Upper lobe of right lung (tissue), 1 donor: ENCODE measurements around the gene HOXA7. TPM values are rescaled to one million over a fixed set of nuclear protein-coding genes. Genes with fewer than 3 reads are reported as not detected.

Source experiments
- ATAC-seq: fragments of 200-7000 bp; cut with Tn5 transposase; one replicate; pipeline ENCODE4 v1.9.1; 2020; ENCODE audit warnings: mild to moderate bottlenecking, moderate library complexity
- DNase-seq: peaks from one replicate; pipeline ENCODE4 v3.0.0-alpha.2; 2020
- H3K27ac ChIP-seq: fragments of 200-600 bp; one replicate; pipeline ENCODE4 v1.8.0; 2022
- H3K27me3 ChIP-seq: fragments of 200-600 bp; one replicate; pipeline ENCODE4 v1.8.0; 2022; ENCODE audit warnings: mild to moderate bottlenecking
- H3K36me3 ChIP-seq: fragments of 200-600 bp; one replicate; pipeline ENCODE4 v1.8.0; 2022
- H3K4me1 ChIP-seq: fragments of 200-600 bp; one replicate; pipeline ENCODE4 v1.8.0; 2022
- H3K4me3 ChIP-seq: fragments of 200-600 bp; one replicate; pipeline ENCODE4 v1.8.0; 2022; ENCODE audit warnings: mild to moderate bottlenecking
- H3K9me3 ChIP-seq: fragments of 200-600 bp; one replicate; pipeline ENCODE4 v1.8.0; 2022
- CTCF ChIP-seq: fragments of 200-600 bp; IDR thresholded peaks from one replicate; pipeline ENCODE4 v1.8.0; 2022; ENCODE audit warnings: antibody characterized with exemption
- intact Hi-C: fragments of 100-400 bp; cut with DNase I; formaldehyde crosslinking; loops from one replicate; pipeline ENCODE4 v1.11.0; 2022
- total RNA-seq: library from RNA; stranded (reverse); fragmentation: NEBNext Ultra II Directional; extraction: Animal tissue kit (Norgen Biotek cat#: 25700); gene quantifications from one replicate; pipeline ENCODE4 v1.2.1, GENCODE V29; 2021
- donor health status: DM: no; HTN: yes; CAD: no; lungs with severe emphysema.

Gene HOXA7
- total RNA-seq, 1 donor from 2014 or later: 2.9 TPM

DNA sequence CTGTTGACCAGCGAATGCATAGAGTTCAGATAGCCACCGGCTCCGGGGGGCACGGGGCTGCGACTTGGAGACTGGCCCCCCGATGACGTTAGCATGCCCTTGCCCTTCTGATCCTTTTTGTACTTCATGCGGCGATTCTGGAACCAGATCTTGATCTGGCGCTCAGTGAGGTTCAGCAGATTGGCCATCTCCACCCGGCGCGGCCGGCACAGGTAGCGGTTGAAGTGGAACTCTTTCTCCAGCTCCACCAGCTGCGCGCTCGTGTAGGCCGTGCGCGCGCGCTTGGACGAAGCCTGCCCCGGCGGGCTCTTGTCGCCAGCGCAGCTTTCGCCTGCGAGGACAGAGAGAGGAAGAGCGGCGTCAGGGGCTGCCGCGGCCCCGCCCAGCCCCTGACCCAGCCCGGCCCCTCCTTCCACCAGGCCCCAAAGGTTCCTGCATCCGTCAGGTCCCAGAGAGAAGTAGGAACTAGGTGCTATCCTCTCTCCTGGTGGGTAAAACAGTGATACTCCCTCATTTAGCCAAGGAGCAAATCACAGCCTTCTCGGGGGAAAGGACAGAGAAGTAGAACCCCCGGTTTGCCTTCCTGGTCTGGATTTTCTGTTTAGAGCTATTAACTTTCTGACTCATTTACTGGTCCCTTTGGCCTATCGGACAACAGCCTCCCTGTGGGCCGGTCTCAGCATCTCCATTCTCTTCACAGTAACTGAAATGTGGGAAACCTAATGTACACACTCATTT, 47.9 kb downstream of the HOXA7 start:
- Histone ChIP-seq H3K36me3 (no peaks in the 10 kb centered on the region), H3K9me3 (no peaks in the 10 kb centered on the region), H3K4me3 (peak overlapping the region; percentile 46), H3K27me3 (peaks cover 12% of the 10 kb centered on the region), H3K27ac (peak overlapping the region; percentile 91), H3K4me1 (peaks cover 18% of the 10 kb centered on the region)
- intact Hi-C loops: loop anchor here (10.0 kb wide), 1 partner anchor 254 kb away; no protein-coding TSS in a partner anchor
- TF ChIP-seq CTCF: peak; percentile 19
- ATAC-seq: peak; percentile 72
- no peak for DNase-seq

- Histone ChIP-seq H3K27me3 (peaks cover 19% of the 10 kb centered on the region), H3K27ac (peak overlapping the region; percentile 91), H3K4me3 (peak overlapping the region; percentile 46), H3K4me1 (peaks cover 18% of the 10 kb centered on the region), H3K9me3 (no peaks in the 10 kb centered on the region), H3K36me3 (no peaks in the 10 kb centered on the region)
- no peak for TF ChIP-seq CTCF
- intact Hi-C loops: loop anchor here (10.0 kb wide), 1 partner anchor 253 kb away; no protein-coding TSS in a partner anchor
- DNase-seq: no peak
- peak; percentile 29 for ATAC-seq
Observed at GRCh38 chr7:27107391-27108381, 48.8 kb downstream of the HOXA7 start.

DNA sequence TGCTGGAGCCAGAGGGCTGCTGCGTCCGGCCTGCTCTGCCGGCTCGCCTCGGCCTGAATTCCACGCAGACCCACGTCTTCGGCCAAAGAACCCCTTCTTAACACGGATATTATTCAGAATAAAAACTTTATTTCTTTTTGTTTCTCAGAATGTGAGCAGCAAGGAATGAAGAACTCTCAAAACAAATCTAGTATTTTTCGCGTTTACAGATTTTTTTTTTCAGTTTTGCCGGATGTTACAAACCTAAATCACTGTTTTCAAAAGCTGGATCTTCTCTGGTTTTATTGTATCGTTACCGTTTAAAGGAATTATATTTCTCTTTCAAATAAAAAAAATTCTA, 49.6 kb downstream of the HOXA7 start:
- Histone ChIP-seq H3K36me3 (no peaks in the 10 kb centered on the region), H3K27ac (peak overlapping the region; percentile 91), H3K4me3 (peak overlapping the region; percentile 46), H3K4me1 (peaks cover 18% of the 10 kb centered on the region), H3K27me3 (peaks cover 20% of the 10 kb centered on the region), H3K9me3 (no peaks in the 10 kb centered on the region)
- intact Hi-C loops: loop anchor here (10.0 kb wide), 1 partner anchor 252 kb away; no protein-coding TSS in a partner anchor
- no peak for DNase-seq
- no peak for TF ChIP-seq CTCF
- no peak for ATAC-seq

DNA sequence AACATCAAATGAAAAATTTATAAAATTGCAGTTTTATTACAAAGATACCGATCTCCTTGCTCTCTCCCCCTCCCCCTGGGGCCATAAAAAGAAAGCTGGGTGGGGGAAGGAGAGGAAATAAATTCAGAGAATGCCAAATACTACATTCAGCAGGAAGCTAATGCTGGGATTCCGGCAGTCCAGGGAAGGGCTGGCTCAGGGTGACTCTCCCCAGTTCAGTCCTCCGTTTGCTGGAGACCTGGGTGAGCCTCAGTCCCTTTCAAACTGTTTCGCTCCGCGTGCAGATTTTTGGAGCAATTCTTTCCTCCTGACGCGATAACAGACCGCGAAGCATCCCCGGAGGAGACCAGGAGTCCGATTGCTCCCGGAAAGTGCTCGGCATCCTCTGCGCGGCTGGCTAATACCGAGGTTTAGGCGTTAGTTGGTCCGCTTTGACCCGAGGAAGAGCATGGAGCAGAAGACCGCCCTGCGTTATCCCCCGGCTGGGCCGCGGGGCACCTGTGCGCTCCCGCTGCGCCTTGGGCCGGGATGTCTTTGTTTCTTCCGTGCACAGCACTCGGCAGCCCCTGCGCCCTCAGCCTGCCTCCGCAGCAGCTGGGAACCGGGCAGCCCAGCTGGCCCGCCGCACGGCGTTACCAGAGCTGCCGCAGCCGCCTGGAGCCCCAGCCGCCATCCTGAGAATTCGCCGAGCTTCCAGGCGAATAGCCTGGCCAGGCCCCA, 50.1 kb downstream of the HOXA7 start:
- ATAC-seq (no peak), DNase-seq (no peak)
- no peak for TF ChIP-seq CTCF
- Histone ChIP-seq H3K27me3 (peaks cover 26% of the 10 kb centered on the region), H3K36me3 (no peaks in the 10 kb centered on the region), H3K4me1 (peaks cover 18% of the 10 kb centered on the region), H3K27ac (peak overlapping the region; percentile 91), H3K4me3 (peak overlapping the region; percentile 46), H3K9me3 (no peaks in the 10 kb centered on the region)
- intact Hi-C loops: loop anchor here (10.0 kb wide), 1 partner anchor 252 kb away; no protein-coding TSS in a partner anchor
